HG03025 (cell line): ENCODE data around the gene RNH1.

Experiments
- ATAC-seq: cut with Tn5 transposase; IDR thresholded peaks from one replicate; pipeline ENCODE4 v1.9.1; 2021; ENCODE audit warnings: mild to moderate bottlenecking, moderate library complexity; ENCODE audit not compliant: unreplicated experiment, low FRiP score

RNH1 gene

GRCh38 chr11:461626-462025 lies 45.4 kb downstream of the RNH1 start:
- no peak for ATAC-seq

GRCh38 chr11:460331-461199 lies 46.5 kb downstream of the RNH1 start:
- ATAC-seq, result no peak

GRCh38 chr11:459511-460220 lies 47.4 kb downstream of the RNH1 start:
- no peak for ATAC-seq

GRCh38 chr11:457111-457760 lies 49.8 kb downstream of the RNH1 start:
- no peak for ATAC-seq

GRCh38 chr11:456533-456932 lies 50.5 kb downstream of the RNH1 start:
- no peak for ATAC-seq

- ATAC-seq, result no peak
Measured at GRCh38 chr11:455566-456147, 51.4 kb downstream of the RNH1 start.

GRCh38 chr11:454801-455565 lies 52.1 kb downstream of the RNH1 start:
- ATAC-seq, result no peak

GRCh38 chr11:454043-454442 lies 53.0 kb downstream of the RNH1 start:
- ATAC-seq, result no peak

GRCh38 chr11:453564-453963 lies 53.5 kb downstream of the RNH1 start:
- ATAC-seq, result no peak

GRCh38 chr11:452916-453527 lies 54.0 kb downstream of the RNH1 start:
- no peak for ATAC-seq

GRCh38 chr11:452203-452744 lies 54.8 kb downstream of the RNH1 start:
- no peak for ATAC-seq

- ATAC-seq, result no peak
Measured at GRCh38 chr11:451738-452137, 55.3 kb downstream of the RNH1 start.

- ATAC-seq, result peak; percentile 2
Measured at GRCh38 chr11:450809-451451, 56.1 kb downstream of the RNH1 start.

- peak; percentile 65 for ATAC-seq
Measured at GRCh38 chr11:449889-450808, 56.9 kb downstream of the RNH1 start, which contains the start of gene PTDSS2. Gene PTDSS2, plus strand, starts transcription at chr11:450279. Its CDS starts 177 bp downstream, at chr11:450456.

GRCh38 chr11:447923-448731 lies 58.9 kb downstream of the RNH1 start:
- no peak for ATAC-seq

- ATAC-seq, result no peak
Measured at GRCh38 chr11:446891-447290, 60.2 kb downstream of the RNH1 start.
